ENCODE results near the gene CALCOCO2.

DNA sequence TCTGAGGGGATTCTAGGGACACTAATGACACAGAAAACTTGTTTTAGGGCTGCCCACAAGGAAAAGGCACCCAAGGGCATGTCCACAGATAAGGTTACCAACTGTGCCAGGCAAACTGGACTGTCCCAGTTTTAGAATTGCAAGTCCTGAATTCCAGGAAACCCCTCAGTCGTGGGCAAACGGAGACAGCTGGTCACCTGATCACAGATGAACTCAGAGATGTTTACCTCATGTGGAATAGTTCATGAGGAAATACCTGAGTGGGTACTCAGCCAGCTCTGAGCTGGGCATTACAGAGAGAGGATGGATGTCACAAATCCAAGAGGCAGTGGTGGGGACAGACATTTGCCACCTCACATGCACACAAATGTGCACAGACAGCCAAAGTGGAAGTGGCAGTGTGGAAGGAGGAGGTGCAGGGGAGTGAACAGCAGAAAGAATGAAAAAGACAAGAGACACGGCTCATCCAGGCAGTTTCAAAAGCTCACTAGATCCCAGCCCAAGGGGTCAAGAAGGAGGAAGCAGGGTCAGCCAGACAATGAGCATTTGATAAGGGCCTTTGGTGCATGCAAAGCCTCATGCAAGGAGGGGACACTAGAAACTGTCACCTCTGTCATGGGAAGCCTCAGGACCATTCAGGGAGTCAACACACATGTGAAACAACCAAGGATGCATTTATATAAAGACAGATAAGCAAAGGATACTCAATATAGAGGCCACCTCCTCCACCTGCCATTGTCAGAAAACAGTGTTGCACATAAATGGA lies 38.6 kb upstream of the CALCOCO2 start:
- no peak for TF ChIP-seq POLR2AphosphoS5 (IDR thresholded peaks at IDR 0.05)
- TF ChIP-seq, protein P1, sequence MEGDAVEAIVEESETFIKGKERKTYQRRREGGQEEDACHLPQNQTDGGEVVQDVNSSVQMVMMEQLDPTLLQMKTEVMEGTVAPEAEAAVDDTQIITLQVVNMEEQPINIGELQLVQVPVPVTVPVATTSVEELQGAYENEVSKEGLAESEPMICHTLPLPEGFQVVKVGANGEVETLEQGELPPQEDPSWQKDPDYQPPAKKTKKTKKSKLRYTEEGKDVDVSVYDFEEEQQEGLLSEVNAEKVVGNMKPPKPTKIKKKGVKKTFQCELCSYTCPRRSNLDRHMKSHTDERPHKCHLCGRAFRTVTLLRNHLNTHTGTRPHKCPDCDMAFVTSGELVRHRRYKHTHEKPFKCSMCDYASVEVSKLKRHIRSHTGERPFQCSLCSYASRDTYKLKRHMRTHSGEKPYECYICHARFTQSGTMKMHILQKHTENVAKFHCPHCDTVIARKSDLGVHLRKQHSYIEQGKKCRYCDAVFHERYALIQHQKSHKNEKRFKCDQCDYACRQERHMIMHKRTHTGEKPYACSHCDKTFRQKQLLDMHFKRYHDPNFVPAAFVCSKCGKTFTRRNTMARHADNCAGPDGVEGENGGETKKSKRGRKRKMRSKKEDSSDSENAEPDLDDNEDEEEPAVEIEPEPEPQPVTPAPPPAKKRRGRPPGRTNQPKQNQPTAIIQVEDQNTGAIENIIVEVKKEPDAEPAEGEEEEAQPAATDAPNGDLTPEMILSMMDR (IDR thresholded peaks at IDR 0.05): no peak
- TF ChIP-seq POLR2A (IDR thresholded peaks at IDR 0.05): no peak

All from transverse colon (tissue), 4 donors.